Pancreas (tissue), 10 donors: ENCODE data around the gene C2orf76. TPM values are rescaled to one million over a fixed set of nuclear protein-coding genes. Genes with fewer than 3 reads are reported as not detected.

Experiments
- ATAC-seq, 4 donors: fragments of 200-7000 bp; cut with Tn5 transposase; one replicate each; pipeline versions ENCODE4 v1.8.0 to v1.9.1; 2020; ENCODE audit warnings: mild to moderate bottlenecking in 4 of 4, moderate library complexity in 4 of 4
- DNase-seq, 6 donors: peaks; one replicate each; pipeline ENCODE4 v3.0.0-alpha.2; 2020
- FAIRE-seq: peaks from 2 replicates; lab custom pipeline; 2012; peaks lifted over from hg19 to GRCh38; lab: Jason Lieb, UNC
- H3K27ac ChIP-seq, 4 donors: fragments of 200-600 bp; sonication (generic); 1 replicate in 3 of 4; 2 replicates in 1 of 4; pipeline versions ENCODE4 v1.5.0 to v1.8.0; 2020
- H3K27me3 ChIP-seq, 4 donors: fragments of 200-600 bp; one replicate each; pipeline ENCODE4 v1.8.0; 2021
- H3K36me3 ChIP-seq, 3 donors: fragments of 200-600 bp; sonication (generic) in 1 of 3; one replicate each; pipeline versions ENCODE4 v1.5.0 to v1.8.0; 2020 to 2021
- H3K4me1 ChIP-seq, 3 donors: fragments of 200-600 bp; one replicate each; pipeline ENCODE4 v1.8.0; 2021
- H3K4me3 ChIP-seq, 4 donors: fragments of 200-600 bp; sonication (generic) in 2 of 4; one replicate each; pipeline versions ENCODE4 v1.5.0 to v1.8.0; 2020 to 2021
- H3K9me3 ChIP-seq, 4 donors: fragments of 200-600 bp; one replicate each; pipeline ENCODE4 v1.8.0; 2021
- CTCF ChIP-seq, 4 donors: fragments of 200-600 bp; sonication (generic) in 3 of 4; IDR thresholded peaks; one replicate each; pipeline versions ENCODE4 v1.5.0 to v1.8.0; 2021; ENCODE audit warnings: antibody characterized with exemption in 4 of 4
- WGBS, 2 donors: extraction: QIAGEN DNeasy Blood & Tissue Kit; methylation state at CpG; one replicate each; pipeline ENCODE4 v1.1.7; 2013; 5-methylcytosine and 5-hydroxymethylcytosine counted together
- intact Hi-C, 3 donors: fragments of 100-400 bp; cut with DNase I; formaldehyde crosslinking; loops; one replicate each; pipeline versions ENCODE4 v1.11.1 to v1.14.2; 2022
- polyA plus RNA-seq, 2 donors: library from polyadenylated mRNA; stranded (reverse); fragments of 200-250 nt; gene quantifications; one replicate each; pipeline ENCODE4 v1.2.3, GENCODE V29; 2013
- total RNA-seq, 6 donors: library from RNA; stranded (reverse); fragmentation: NEBNext Ultra II Directional in 4 of 6; extraction: Animal tissue kit (Norgen Biotek cat#: 25700) in 4 of 6; gene quantifications; one replicate each; pipeline versions ENCODE4 v1.2.1 to v1.2.4, GENCODE V29; 2021 to 2023
- donor health status: healthy with polysubstance abuse.
- donor health status: DM: no; HTN: no; CAD: no; lungs with moderate emphysema.
- donor health status: DM: no; HTN: no; CAD: no.
- donor health status: control.
- donor health status: control.
- donor health status: Bipolar disorder and iron deficiency.
- donor health status: DM: yes; HTN: yes; CAD: no.
- donor health status: DM: no; HTN: no; CAD: no.
- donor health status: DM: no; HTN: no; CAD: no.
- donor health status: DM: yes; HTN: yes; CAD: no.

C2orf76 gene
- total and polyA plus RNA-seq, 8 donors = 3.8 to 12.0 (median 5.6) TPM

DNA sequence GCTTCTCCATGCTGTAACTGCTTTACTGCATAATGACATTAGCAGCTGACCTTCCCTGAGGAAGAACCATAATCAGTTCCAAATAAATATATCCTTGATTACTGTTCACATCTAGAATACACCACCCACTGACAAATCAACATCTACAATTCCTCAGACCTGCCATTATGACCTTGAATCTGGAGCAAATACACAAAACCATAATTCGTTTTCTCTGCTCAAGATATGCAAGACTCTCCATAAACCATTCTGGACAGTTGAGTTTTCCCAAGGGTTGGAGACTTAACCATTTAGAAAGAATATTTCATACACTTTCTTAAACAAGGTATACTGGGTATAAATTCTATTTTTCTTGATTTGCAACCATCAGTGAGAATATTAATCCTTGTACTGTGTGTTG is 11.8 kb downstream of the C2orf76 start:
- TF ChIP-seq CTCF (IDR thresholded peaks at IDR 0.05) = no peak

GRCh38 chr2:119352357-119352756 is 14.3 kb downstream of the C2orf76 start:
- DNase-seq = peak in 3 of 6 donors; percentile 65 to 66 (median 65)
- intact Hi-C loops = no loop called here
- no peaks in the 10 kb centered on the region for H3K36me3 ChIP-seq
- no peak for TF ChIP-seq CTCF (IDR thresholded peaks at IDR 0.05)
- no peak overlapping the region for H3K4me3 ChIP-seq
- no peaks in the 10 kb centered on the region for H3K27me3 ChIP-seq
- peaks cover 4 to 10% (median 9%) of the 10 kb centered on the region in 3 donors for H3K4me1 ChIP-seq
- ATAC-seq = peak; percentile 94 to 98 (median 98)
- no peak for FAIRE-seq
- peak overlapping the region in 2 of 4 donors; percentile 10 to 17 for H3K27ac ChIP-seq
- no peaks in the 10 kb centered on the region for H3K9me3 ChIP-seq

More for the DNA sequence above, 11.8 kb downstream of the C2orf76 start:
- 37 to 42% methylated on average over 1 of the region's 1 CpG for WGBS, 2 donors
- intact Hi-C loops = no loop called here
- no peak for ATAC-seq
- no peak overlapping the region for H3K4me3 ChIP-seq
- H3K36me3 ChIP-seq = no peaks in the 10 kb centered on the region
- no peak for FAIRE-seq
- H3K9me3 ChIP-seq = no peaks in the 10 kb centered on the region
- peaks cover 4 to 10% (median 9%) of the 10 kb centered on the region in 3 donors for H3K4me1 ChIP-seq
- no peak for DNase-seq
- H3K27me3 ChIP-seq = no peaks in the 10 kb centered on the region
- H3K27ac ChIP-seq = no peak overlapping the region

- H3K27ac ChIP-seq = no peak overlapping the region
- H3K4me3 ChIP-seq = no peak overlapping the region
- H3K36me3 ChIP-seq = no peaks in the 10 kb centered on the region
- FAIRE-seq (no peak), ATAC-seq (no peak), DNase-seq (no peak)
- no peak for TF ChIP-seq CTCF (IDR thresholded peaks at IDR 0.05)
- peaks cover 4 to 10% (median 9%) of the 10 kb centered on the region in 3 donors for H3K4me1 ChIP-seq
- intact Hi-C loops = no loop called here
- no peaks in the 10 kb centered on the region for H3K9me3 ChIP-seq
- no peaks in the 10 kb centered on the region for H3K27me3 ChIP-seq
- 81 to 84% methylated on average over 4 of the region's 4 CpGs for WGBS, 2 donors
Observed at GRCh38 chr2:119350311-119350998, 16.2 kb downstream of the C2orf76 start.

DNA sequence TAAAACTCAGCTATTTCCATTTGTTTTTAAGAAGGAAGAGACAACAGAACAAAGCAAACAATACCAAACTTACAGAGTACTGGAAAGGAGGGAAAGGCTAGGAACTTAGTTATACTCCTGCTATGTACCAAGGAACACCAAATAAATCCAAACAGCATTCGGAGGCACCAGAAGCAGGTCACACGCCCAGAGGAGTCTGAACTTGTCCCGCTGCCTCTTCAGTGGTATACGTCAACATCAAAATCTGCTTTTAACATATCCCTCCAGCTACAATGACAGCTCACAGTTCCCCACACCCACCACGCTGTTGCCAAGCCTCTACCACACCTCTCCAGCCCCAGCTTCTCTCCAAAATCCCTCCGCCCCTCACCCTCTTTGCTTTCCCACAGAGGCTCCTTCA is 17.3 kb downstream of the C2orf76 start:
- DNase-seq (no peak), FAIRE-seq (no peak), ATAC-seq (no peak)
- intact Hi-C loops = no loop called here
- Histone ChIP-seq H3K4me3 (no peak overlapping the region), H3K9me3 (no peaks in the 10 kb centered on the region), H3K27me3 (no peaks in the 10 kb centered on the region), H3K27ac (no peak overlapping the region), H3K36me3 (no peaks in the 10 kb centered on the region), H3K4me1 (peaks cover 4 to 10% (median 9%) of the 10 kb centered on the region in 3 donors)
- 91 to 95% methylated on average over 6 of the region's 6 CpGs for WGBS, 2 donors
- TF ChIP-seq CTCF (IDR thresholded peaks at IDR 0.05) = no peak

- H3K9me3 ChIP-seq = no peaks in the 10 kb centered on the region
- intact Hi-C loops = no loop called here
- H3K27ac ChIP-seq = no peak overlapping the region
- no peak for ATAC-seq
- TF ChIP-seq CTCF (IDR thresholded peaks at IDR 0.05) = no peak
- H3K4me3 ChIP-seq = no peak overlapping the region
- FAIRE-seq = no peak
- 75% methylated on average over 2 of the region's 2 CpGs for WGBS, 2 donors
- H3K36me3 ChIP-seq = no peaks in the 10 kb centered on the region
- DNase-seq = no peak
- no peaks in the 10 kb centered on the region for H3K27me3 ChIP-seq
- H3K4me1 ChIP-seq = no peaks in the 10 kb centered on the region
Observed at GRCh38 chr2:119341684-119342083, 24.9 kb downstream of the C2orf76 start.
